ENCODE results near the gene PRR13.
"Not testable (repeated sequence)": the region's sequence is repeated elsewhere in the genome, so short reads cannot be mapped to it uniquely, and the experiment has no call there.

DNA sequence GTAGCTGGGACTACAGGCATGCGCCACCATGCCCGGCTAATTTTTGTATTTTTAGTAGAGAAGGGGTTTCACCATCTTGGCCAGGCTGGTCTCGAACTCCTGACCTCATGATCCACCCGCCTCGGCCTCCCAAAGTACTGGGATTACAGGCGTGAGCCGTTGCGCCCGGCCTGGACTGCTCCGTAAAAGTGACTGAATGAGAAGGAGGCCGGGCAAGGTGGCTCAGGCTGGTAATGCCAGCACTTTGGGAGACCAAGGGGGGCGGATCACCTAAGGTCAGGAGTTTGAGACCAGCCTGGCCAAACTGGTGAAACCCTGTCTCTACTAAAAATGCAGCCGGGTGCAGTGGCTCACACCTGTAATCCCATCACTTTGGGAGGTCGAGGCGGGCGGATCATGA, 39.2 kb upstream of the PRR13 start:
- TF ChIP-seq, protein P1, sequence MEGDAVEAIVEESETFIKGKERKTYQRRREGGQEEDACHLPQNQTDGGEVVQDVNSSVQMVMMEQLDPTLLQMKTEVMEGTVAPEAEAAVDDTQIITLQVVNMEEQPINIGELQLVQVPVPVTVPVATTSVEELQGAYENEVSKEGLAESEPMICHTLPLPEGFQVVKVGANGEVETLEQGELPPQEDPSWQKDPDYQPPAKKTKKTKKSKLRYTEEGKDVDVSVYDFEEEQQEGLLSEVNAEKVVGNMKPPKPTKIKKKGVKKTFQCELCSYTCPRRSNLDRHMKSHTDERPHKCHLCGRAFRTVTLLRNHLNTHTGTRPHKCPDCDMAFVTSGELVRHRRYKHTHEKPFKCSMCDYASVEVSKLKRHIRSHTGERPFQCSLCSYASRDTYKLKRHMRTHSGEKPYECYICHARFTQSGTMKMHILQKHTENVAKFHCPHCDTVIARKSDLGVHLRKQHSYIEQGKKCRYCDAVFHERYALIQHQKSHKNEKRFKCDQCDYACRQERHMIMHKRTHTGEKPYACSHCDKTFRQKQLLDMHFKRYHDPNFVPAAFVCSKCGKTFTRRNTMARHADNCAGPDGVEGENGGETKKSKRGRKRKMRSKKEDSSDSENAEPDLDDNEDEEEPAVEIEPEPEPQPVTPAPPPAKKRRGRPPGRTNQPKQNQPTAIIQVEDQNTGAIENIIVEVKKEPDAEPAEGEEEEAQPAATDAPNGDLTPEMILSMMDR (IDR thresholded peaks at IDR 0.05) = not testable (repeated sequence)
- TF ChIP-seq POLR2A (IDR thresholded peaks at IDR 0.05) = not testable (repeated sequence)

Measured in Peyer's patch (tissue), 4 donors.